ENCODE results near the gene KCNC1. TPM values are rescaled to one million over a fixed set of nuclear protein-coding genes. Genes with fewer than 3 reads are reported as not detected.

The KCNC1 gene
- total and polyA plus RNA-seq, 2 of the 13 experiments (the other 11 are each of a cell fraction or from before 2014, with no cell fraction given) = 0.01 to 0.04 TPM

GRCh38 chr11:17730608-17731462 lies 3.7 kb upstream of the KCNC1 start (continued):
- TF ChIP-seq HMG20B (CRISPR knock-in tag; conservative IDR thresholded peaks at IDR 0.05) (no peak), CTCF (CRISPR knock-in tag; IDR thresholded peaks at IDR 0.05) (peak; percentile 95), SMC3 (IDR thresholded peaks at IDR 0.05; ENCODE audit: low read length) (peak; percentile 68), TIGD3 (CRISPR knock-in tag; IDR thresholded peaks at IDR 0.05; ENCODE audit: borderline replicate concordance) (0 out of 2 replicates have a peak, but pooled peaks have one; percentile 26), ZNF318 (CRISPR knock-in tag; IDR thresholded peaks at IDR 0.05) (0 out of 2 replicates have a peak, but pooled peaks have one; percentile 35), ZNF891 (CRISPR knock-in tag; IDR thresholded peaks at IDR 0.05) (peak; percentile 36; the same call in 1 of the 2 replicates), FOXA1 (IDR thresholded peaks at IDR 0.05) (no peak), FOXA1 (CRISPR knock-in tag; IDR thresholded peaks at IDR 0.05) (0 out of 2 replicates have a peak, but pooled peaks have one; percentile 31), TEAD3 (CRISPR knock-in tag; optimal IDR thresholded peaks at IDR 0.05; ENCODE audit: borderline replicate concordance) (peak; percentile 28), MXD1 (CRISPR knock-in tag; IDR thresholded peaks at IDR 0.05) (0 out of 2 replicates have a peak, but pooled peaks have one; percentile 19), REST (IDR thresholded peaks at IDR 0.05; ENCODE audit: borderline replicate concordance in 1 of 2, low read depth in 1 of 2, low read length in 2 of 2) (peak in 1 of 2 experiments; percentile 37; a peak in 2 of 4 replicates), SMAD3 (CRISPR knock-in tag; IDR thresholded peaks at IDR 0.05) (0 out of 2 replicates have a peak, but pooled peaks have one; percentile 49)

All from HepG2 (cell line).